MM.1S (cell line): ENCODE measurements around the gene APOBEC3G.

Experiments
- EZH2 ChIP-seq: fragments of 300-600 bp; sonication (generic); optimal IDR thresholded peaks from 2 replicates; pipeline ENCODE3; 2017; ENCODE audit warnings: low read depth, mild to moderate bottlenecking, antibody characterized with exemption, low read length, mixed read lengths
- TF ChIP-seq, protein P1 (sequence below): fragments of 300-600 bp; sonication (generic); IDR thresholded peaks from 2 replicates; pipeline ENCODE4 v1.5.1; 2016; ENCODE audit warnings: antibody characterized with exemption, low read length, mixed read lengths

DNA sequence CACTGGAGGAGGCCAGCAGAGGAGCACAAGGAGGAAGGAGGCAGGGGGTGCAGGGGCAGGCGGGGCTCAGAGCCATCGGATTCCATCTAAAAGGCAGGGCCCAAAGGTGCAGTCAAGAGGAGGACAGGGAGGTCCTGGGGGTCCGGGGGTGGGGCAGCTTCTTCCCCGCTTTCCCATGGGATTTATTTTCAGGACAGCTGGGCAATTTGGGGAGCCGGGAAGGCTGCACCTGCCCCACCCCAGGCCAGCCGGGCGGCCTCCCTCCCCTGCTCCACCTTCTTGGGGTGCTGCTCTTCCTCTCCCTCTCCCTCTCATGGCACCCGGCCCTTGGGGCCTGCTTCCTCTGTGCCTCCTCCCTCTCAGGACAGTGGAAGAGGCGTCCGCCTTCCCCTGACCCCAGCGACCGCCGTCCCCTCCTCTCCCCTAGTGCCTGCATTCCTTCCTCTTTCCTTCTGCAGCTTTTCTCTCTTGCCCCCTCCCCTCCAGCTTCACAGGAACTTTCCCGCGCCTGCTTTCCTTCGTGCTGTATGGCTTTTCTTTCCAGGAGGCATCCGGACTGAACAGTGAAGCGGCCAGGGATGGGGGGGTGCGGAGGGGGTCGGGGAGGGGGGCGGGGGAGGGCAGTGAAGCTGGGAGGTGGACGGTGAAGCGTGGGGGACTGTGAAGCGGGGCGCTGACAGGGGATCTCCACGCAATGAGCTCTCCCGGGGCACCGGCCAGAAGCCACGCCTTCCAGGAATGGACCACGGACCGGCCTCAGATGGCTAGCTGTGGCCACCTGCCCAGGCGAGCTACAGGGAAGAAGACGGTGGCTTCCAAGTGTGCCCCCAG is 46.9 kb downstream of the APOBEC3G start:
- no peak for TF ChIP-seq EZH2
- TF ChIP-seq, protein P1, sequence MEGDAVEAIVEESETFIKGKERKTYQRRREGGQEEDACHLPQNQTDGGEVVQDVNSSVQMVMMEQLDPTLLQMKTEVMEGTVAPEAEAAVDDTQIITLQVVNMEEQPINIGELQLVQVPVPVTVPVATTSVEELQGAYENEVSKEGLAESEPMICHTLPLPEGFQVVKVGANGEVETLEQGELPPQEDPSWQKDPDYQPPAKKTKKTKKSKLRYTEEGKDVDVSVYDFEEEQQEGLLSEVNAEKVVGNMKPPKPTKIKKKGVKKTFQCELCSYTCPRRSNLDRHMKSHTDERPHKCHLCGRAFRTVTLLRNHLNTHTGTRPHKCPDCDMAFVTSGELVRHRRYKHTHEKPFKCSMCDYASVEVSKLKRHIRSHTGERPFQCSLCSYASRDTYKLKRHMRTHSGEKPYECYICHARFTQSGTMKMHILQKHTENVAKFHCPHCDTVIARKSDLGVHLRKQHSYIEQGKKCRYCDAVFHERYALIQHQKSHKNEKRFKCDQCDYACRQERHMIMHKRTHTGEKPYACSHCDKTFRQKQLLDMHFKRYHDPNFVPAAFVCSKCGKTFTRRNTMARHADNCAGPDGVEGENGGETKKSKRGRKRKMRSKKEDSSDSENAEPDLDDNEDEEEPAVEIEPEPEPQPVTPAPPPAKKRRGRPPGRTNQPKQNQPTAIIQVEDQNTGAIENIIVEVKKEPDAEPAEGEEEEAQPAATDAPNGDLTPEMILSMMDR: no peak
